NCI-H1930 (cell line): ENCODE measurements around the gene CRYBA4.

Experiments
- DNase-seq, 2 experiments: peaks; one replicate each; lab custom pipeline; 2025; lab: John Stamatoyannopoulos, UW

CRYBA4 gene

DNA sequence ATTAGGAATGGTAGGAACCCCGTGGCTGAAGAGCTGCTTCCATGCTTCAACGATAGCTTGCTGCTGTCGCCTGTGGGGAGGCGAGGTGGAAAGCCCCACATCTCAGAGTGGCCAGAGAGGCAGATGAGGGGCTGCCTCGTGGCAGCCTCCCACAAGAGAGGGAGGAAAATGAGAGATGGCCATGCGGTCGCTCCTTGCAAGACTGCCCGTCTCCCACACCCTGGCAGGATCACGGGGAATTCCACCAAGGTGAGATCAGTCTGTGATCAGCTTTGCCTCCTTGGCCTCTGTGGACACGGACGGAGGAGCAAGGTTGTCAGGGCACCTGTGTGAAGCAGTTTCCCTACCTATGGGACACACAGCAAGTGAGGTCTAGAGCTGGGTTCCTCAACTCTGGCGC, 3.0 kb downstream of the CRYBA4 start:
- no peak for DNase-seq

DNA sequence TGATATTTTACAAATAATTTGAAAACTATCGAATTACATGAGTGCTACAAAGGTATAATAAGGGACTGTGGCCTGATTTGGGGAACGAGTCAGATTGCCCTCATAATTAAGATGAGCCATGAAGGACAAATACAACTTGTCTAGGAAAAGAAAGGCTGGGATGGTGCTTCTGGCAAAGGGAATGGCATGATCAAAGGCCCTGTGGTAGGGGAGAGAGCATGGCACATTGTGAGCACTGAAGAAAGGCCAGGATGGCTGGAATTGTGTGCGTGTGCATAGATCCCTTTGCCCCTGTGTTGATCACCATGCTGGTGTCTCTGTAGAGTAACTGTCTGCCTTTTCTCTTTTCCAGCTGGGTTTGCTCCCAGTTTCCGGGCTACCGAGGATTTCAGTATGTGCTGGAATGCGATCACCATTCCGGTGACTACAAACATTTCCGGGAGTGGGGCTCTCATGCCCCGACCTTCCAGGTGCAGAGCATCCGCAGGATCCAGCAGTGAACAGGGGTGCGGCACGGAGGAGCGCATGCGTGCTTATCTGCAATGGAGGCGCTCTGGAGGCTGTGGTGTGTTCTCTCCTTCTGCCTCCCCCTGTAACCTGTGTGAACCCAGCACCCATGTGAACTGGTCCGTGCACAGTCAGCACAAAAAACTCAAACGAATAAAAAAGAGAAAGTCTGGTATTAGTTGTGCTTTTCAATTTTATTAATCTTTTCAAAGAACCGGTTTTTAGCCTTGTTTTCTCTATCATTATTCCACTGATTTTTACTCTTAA, 8.4 kb downstream of the CRYBA4 start:
- DNase-seq: no peak

DNA sequence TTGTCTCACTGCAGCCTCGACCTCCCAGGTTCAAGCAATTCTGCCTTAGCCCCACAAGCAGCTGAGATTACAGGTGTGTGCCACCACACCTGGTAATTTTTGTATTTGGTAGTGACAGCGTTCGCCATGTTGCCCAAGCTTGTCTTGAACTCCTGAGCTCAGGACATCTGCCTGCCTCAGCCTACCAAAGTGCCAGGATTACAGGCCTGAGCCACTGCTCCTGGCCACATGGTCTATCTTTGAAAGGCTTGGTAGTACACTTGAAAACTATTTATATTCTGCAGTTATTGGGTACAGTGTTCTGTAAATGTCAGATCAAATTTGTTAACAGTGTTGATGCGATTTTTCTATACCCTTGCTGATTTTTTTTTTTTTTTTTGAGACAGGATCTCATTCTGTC, 9.5 kb downstream of the CRYBA4 start:
- no peak for DNase-seq

DNA sequence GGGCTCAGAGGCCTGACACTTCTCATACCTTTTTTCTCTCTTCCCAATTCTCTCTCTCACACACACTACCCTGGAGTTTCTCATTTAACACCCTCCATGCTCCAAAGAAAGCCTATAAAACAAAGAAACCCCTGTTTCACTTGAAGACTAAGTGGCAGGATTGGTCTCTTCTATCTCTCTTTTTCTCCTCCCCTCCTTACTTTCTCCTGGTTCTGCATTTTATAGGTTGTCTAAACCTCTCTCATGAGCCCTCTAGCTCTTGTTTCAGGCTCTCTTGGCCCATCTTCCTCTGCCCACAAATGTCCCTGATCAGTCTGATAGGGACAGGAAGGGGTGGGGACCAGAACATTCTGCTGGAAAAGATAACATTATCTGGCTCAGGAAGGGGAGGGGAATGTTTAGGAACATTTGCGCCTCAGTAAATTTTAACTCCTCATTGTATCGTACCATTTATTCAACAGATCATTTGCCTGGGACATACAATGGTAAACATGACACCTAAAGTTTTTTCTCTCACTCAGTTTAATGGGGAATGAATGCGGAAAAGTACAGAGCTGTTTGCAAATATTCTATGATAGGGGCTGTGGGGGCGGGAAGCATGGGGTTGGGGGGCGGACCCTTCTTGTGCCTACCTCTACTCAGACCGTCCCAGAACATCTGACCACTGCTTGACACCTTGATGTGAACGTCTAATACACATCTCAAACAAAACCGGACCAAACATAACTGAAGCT, 10.8 kb downstream of the CRYBA4 start:
- no peak for DNase-seq

DNA sequence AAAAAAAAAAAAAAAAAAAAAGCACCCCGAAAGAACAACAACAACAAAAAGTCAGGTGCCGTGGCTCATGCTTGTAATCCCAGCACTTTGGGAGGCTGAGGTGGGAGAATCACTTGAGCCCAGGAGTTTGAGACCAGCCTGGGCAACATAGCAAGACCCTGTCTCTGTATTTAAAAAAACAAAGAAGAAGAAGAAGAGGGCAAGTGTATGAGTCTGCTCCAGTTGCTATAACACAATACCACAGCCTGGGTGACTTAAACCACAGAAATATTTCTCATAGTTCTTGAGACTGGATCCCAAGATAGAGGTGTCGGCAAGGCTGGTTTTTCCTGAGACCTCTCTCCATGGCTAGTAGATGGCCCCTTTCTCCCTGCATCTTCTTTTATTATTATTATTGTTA, 12.4 kb downstream of the CRYBA4 start:
- DNase-seq: no peak

DNA sequence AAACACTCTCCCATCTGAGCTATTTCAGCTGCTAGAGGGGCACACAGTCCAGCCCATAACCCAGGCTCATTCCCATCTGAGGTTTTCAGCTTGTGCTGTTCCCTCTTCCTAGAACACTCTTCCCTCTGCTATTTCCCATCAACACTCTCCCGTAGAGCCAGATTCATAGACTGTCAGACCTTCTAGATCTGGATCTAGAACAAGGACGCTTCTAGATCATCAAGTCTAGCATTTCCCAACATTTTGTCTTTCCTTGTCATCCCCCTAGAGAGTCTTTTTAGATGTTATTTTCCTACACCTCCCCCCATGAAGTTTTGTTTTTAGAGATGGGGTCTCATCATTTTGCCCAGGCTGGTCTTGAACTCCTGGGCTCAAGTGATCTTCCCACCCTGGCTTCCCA, 13.4 kb downstream of the CRYBA4 start:
- DNase-seq: no peak

DNA sequence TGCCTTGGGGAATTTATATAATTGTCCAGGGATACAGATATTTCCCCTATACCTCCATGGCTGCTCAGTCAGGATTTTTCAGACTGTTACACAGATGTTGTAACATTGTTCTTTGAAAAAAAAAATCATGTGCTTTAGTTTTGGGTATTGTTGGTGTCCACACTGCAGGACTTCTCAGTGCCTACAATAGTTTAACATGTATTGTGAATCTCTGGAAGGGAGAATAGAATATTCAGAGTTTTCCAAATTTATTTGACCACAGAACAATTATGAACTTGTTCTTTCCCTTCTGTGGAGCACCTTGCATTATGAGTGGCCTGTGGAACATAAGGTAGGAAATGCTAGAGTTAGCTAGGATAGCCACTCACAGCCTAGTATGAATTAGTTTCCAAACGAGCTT, 14.5 kb downstream of the CRYBA4 start:
- DNase-seq: no peak

DNA sequence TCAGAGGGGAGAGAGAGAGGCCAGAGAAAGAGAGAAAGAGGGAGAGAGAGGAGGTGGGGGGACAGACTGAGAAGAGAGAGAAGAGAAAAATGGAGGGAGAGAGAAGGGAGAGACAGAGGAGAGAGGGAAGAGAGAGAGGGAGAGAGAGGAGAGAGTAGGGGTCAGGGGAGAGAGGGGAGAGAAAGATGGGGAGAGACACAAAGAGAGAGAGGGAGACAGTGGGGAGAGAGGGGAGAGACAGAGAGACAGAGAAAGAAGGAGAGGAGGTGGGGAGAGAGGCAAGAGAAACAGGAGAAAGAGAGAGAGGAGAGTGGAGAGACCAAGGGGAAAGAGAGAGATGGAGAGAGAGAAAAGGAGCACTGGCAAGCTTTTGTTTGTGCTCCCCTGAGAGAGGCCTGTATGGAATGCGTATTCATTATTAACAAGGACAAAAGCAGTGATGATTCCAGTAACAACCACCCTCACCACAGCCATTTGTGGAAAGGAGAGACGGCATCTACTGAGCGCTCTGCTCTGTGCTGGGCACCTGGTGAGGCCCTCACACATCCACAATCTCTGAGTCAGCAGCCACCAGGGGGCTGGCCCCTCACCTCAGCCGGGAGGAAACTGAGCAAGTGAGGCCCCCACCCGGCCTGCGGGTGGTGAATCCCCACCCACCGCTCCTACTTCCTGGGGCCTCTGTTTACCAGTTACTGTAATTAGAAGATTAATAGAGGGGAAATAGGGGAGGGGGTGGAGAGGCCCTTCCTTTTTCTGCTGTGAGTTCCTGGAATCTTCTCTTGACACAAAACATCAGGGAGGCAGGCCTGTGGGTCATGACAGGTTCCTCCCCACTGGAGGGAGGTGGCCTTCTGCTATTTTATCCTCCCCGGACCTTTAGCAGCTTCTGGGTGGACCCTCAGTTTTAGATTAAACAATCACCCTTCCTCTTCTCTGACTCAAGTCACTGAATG, 21.0 kb downstream of the CRYBA4 start:
- peak in 1 of 2 experiments; percentile 43 for DNase-seq

DNA sequence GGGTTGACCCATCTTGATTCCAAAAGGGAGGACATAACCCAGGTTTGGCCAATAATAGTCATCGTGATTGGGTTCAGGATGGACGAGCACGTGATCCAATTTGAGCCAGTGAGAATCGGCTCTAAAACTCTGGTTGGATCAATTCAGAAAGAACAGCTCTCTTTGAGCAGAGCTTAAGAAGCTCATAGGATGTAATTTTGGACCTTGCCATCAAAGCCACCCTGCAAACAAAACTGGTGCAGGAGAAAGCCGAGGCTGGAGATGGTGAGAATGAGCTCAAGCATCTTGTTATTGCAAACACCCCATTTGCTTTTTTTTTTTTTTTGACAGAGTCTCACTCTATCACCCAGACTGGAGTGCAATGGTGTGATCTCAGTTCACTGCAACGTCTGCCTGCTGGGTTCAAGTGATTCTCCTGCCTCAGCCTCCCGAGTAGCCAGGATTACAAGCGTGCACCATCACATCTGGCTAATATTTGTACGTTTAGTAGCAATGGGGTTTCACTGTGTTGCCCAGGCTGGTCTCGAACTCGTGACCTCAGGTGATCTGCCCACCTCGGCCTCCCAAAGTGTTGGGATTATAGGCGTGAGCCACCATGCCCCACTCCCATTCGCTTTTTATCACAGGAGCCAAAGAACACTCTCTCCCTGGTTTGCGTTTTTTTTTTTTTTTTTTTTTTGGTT, 21.8 kb downstream of the CRYBA4 start:
- no peak for DNase-seq

DNA sequence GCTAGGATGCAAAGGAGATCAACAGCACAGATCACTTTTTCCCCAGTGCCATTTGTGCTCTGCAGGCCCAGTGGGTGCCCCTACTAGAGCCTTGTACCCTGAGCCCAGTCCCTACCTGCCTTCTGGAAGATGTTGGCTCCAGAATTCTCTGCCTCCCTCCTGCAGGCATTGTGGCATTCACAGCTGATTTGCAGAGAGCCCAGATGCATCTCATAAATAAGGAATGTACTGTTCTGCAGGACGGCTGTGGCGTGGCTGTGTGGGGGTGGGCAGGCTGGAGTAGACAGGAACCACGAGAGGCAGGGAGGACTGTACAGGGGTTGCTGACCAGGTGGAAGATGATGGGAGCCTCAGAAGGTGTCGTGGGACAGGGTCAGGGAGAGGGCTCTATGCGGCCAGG, 24.4 kb downstream of the CRYBA4 start:
- DNase-seq: no peak

DNA sequence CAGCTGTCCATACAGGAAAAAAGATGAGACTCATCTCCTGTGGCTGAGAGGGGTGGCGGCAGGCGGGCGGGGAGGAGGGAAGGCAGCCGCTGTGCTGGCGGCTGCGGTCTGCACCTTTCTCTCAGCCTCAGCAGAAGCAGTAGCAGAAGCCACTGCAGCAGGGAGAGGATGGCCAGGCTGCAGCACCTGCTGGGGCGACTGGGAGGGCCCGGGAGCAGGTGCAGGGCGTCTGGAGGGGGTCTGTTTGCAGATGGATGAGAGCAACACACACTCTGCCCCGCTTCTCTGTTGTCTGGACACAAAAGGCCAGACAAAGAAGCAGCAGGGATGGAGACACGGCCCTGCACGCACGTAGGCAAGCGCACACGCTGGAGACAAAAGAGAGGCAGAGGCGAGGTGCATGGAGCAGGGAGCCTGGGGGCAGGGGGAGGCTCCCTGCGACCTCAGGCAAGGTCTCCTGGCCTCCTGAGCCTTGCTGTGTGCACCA, 26.3 kb downstream of the CRYBA4 start:
- DNase-seq: peak; percentile 90 to 95

DNA sequence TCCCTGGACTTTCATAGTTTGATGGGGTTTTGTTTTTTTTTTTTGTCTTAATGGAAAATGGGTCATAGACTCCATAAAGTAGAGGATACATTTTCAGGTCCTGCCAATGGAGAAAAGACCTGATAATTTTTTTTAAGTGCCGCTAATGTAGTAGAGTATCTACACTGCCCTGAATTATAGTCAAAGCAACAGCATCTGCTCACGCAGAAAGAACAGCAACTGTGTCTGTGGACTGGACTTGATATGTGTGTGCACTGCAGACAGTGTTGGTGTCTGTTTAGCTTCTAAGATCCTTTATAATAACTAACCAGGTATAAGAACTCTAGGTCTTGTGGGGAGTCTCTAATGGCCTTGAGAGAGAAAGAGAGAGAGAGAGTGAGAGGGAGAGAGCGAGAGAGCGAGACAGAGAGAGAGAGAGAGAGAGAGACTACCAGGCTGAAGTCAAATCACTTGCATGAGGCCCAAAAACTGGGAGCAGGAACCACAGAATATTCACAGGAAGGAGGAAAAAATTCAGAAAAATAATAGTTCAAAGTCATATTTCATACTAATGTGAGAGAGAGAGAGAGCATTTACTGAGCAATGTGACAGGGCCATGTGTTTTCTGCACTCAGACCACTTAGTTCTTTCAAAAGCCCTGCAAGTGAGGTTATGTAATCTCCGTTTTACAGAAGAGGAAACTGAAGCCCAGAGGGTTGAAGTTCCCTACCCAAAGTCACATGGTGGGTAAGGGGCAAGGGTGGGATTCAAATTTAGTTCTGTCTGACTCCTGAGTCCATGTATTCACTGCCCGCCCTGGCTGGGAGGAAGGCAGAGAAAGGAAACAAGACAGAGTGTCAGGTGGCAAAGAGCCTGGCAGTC, 27.0 kb downstream of the CRYBA4 start:
- no peak for DNase-seq

DNA sequence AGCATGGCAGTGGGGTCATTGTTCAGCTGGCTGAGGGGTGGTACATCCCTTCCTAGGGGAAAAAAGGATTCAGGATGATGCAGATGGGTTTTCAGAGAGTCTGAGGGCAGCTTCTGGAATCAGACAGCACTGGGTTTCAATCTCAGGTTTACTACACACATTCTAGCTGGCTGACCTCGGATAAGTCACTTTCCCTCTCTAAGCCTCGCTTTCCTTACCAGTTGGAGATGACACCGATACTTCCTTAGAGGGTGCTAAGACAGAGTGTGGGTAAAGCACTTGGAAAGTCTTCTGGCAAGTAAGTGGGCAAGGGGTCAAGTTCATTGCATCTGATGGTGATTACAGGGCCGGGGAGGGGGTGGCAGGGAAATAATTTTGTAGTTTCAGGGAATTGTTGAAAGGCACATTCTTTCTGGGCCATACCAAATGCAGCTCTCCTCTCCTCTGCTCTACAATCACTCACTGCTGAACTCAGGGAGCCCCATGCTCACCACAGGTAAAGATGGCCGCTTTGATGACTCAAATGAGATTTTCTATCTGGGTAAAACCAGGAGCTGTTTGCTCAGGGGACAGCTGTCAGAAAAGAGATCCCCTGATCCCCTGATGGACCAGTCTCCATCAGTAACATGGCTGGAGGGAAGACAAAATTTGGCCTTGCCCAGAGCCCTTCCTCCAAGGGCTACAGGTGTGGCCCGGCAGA, 29.1 kb downstream of the CRYBA4 start:
- no peak for DNase-seq

DNA sequence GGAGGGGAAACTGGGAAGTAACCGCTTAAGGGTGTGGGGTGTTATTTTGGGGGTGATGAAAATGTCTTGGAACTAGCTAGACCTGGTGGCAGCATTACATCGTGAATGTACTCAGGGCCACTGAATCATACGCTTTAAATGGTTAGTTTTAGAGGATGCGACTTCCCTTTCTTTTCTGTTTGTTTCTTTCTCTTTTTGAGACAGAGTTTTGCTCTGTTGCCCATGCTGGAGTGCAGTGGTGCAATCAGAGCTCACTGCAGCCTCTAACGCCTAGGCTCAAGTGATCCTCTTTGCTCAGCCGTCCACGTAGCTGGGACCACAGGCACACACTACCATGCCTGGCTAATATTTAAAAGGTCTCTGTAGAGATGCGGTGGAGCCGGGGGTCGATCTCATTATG, 30.1 kb downstream of the CRYBA4 start:
- DNase-seq: no peak

DNA sequence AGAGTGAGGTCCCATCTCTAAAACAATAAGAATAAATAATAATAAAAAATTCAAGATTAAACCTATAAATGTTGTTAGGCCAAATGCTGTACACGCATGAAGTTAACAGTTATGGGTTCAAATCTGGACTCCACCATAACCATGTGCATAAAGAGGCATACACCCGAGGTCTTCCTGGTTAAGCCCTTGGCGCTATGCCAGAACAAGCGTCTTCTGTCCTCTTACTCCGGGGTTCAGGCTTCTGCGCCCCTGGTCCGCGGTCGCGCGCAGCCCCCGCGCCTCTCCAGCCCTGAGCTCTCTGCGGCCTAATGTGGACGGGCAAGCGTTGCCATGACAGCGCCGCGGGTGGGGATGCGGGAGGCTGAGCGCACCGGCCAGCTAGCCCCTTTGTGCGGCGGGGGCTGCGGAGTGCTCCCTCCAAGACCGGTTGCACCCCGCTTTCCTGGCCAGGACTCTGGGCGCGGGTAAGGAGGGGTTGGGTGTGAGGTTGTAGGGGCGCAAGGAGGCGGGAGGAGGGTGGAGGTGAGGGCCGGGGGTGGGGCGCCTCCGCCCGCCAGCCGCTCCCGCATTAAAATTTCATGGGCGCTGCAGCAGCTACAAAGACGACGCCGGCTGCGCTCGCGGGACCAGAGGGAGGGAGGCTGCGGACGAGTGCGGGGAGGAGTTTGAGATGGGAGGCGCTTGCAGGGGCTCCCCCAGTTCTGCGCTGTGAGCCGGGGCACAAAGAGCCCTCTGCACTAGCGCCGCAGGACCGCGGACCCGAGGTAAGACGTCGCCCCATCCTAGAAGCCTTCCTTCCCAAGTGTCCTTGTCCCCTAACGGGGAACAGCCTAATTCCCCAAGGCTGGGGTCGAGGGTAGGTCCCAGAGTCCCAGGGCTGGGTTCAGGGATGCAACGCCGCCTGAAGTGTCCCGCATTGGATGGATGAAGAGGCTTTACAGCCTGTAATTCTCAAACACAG, 35.4 kb downstream of the CRYBA4 start, which contains the start of gene MIAT:
TSS of gene MIAT (plus strand) at position 698 of the 961 bp plus-strand sequence.
- peak; percentile 43 to 49 for DNase-seq

DNA sequence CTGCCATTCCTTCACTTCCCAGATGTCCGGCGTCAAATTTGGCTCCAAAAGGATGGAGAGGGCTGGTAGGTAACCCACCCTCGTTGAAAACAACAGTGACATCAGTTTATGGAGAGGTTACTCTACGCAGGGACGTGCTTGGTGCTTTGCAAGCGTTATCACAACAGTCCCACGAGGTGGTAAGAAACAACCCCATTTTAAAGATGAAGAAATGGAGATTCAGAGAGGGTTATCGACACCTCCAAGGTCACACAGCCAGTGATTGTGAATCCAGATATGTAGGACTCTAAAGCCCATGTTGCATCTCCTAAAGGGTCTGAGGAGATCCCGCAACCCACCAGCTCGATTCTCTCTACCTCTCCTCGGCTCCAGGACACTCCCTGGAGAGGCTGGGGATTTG, 36.4 kb downstream of the CRYBA4 start:
- no peak for DNase-seq

DNA sequence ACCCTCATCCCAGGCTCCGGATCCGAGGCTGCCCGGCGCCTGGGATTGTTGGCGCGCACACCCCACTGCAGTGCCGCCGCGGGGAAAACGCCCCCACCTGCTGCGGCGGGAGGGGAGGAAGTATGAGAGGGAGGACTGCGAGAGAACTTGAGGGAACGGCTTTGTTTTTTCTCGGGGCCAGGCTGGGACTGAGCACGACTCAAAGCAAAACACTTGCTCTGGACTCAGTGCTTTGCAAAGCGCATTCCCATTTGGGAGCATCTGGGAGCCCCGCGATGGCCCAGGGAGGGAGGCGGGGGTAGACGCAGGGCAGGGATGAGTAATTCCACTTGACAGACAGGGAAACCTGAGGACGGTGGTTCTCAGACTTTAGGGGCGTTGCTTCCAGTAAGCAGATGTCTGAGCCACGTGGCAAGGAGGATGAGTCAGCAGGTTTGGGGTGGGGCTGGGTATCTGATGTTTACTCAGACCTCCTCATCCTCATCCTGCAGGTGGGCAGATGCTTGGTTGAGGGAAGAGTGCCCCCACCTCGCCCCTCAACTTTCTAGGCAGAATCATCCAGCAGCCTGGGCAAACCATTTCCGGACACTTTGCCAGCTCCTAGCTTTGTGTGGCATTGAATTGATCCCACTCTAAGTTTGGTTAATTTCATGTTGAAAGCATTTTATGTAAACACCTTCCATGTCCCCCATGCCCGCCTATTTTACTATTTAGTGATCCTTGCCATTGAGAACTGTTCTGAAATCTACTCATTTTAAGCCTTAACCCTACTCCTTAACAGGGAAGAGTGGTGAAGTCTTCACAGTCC, 37.1 kb downstream of the CRYBA4 start:
- DNase-seq: peak; percentile 77 to 81

DNA sequence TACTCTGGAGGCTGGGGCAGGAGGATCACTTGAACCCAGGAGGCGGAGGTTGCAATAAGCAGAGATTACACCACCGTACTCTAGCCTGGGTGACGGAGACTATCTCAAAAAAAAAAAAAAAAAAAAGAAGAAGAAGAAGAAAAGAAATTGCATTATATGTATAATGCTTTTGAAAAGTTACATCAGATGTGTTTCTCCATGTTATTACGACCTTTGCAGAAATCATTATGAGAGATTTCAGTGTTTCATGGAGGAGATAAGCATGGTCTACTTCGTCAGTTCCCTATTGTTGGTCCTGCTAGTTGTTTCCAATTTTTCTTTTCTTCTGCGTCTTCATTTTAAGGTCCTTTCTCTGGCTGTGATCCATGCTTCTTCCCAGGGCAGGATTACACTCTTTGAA, 38.6 kb downstream of the CRYBA4 start:
- no peak for DNase-seq
